Stimulated activated CD8-positive, alpha-beta memory T cell treated with anti-CD3 and anti-CD28 coated beads, Interleukin-4, amount 100 ng/mL, for 1 hour (primary cell): ENCODE results near the gene PARD6B.
"Not testable (repeated sequence)": the region's sequence is repeated elsewhere in the genome, so short reads cannot be mapped to it uniquely, and the experiment has no call there.

Experiments used
- DNase-seq, 2 donors: peaks; one replicate each; pipeline ENCODE4 v3.0.0-alpha.2; 2020; ENCODE audit warnings: low read depth in 2 of 2, low spot score in 1 of 2

The PARD6B gene, protein sequence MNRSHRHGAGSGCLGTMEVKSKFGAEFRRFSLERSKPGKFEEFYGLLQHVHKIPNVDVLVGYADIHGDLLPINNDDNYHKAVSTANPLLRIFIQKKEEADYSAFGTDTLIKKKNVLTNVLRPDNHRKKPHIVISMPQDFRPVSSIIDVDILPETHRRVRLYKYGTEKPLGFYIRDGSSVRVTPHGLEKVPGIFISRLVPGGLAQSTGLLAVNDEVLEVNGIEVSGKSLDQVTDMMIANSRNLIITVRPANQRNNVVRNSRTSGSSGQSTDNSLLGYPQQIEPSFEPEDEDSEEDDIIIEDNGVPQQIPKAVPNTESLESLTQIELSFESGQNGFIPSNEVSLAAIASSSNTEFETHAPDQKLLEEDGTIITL

DNA sequence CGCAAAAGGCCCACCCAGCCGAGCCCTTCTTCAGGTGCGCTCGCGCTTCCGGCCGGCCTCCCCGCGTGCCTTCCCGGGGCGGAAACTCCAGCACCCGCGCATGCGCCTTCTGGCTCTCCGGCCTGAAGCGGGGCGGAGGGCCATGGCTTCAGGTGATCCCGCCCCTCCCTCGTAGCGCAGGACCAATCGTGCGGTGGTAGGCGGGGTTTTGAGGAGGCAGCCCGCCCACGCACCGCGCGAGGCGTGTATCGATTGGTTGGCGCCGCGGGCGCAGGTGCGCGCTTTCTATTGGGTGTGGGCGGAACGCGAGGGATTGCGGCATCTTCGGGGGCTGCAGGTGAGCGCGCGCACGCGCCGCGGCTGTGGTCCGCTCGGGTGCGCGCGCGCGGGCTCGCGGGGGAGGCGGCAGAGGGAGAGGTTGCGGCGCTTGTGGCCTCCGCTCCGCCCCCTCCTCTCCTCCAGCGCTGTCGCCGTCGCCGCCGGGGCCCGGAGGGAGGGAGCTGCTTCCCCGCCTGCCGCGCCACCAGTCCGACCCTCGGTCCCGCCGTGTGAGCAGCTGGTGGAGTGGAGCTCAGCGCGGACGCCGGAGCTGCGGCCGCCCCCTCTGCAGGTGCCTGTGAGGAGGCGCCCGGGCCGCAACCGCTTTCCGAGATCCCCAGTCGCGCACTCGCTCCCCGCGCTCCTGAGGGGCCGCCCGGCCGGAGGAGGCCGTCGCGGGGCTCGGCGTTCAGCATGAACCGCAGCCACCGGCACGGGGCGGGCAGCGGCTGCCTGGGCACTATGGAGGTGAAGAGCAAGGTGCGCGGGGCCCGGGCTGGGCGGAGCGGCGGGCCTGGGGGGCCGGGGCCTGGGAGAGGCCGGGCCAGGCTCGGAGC lies at the start of gene PARD6B:
Gene PARD6B, plus strand, starts transcription at position 526 of the 875 bp plus-strand sequence. Its CDS starts 207 bp downstream, at position 733.
- peak; percentile 97 to 99 for DNase-seq

- DNase-seq = no peak
Measured at GRCh38 chr20:50682065-50682464, 49.3 kb upstream of the PARD6B start.

- no peak for DNase-seq
Measured at GRCh38 chr20:50682947-50683530, 48.3 kb upstream of the PARD6B start.

- DNase-seq = no peak
Measured at GRCh38 chr20:50683570-50683969, 47.8 kb upstream of the PARD6B start.

GRCh38 chr20:50686821-50687220 lies 44.6 kb upstream of the PARD6B start:
- no peak for DNase-seq

DNA sequence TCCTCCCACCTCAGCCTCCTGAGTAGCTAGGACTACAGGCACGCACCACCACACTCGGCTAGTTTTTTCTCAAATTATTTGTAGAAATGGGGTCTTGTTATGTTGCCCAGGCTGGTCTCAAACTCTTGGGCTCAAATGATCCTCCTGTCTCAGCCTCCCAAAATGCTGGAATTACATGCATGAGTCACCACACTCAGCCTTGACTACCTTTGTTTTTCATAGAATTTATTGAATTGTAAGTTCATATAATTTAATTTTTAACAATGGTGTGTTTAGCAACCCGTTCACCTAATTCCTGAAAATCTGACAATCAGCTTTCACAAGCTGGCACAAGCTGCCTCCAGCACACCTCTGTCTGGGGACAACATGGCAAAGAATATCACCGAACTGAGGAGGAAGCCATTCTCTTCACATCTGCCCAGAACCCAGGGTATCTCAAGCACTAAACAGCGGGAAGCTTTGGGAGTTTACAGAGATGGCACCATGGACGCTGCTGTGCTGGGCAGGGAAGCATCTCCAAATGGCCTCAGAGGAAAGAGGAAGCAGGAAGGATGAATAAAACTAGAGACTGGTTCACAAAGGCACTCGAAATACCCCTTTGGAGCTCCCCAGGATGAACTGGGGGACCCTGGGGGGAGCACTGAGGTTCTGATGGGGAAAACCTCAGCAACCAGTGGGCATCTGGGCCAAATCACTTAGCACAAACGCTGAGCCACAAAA lies 43.0 kb upstream of the PARD6B start:
- no peak for DNase-seq

DNA sequence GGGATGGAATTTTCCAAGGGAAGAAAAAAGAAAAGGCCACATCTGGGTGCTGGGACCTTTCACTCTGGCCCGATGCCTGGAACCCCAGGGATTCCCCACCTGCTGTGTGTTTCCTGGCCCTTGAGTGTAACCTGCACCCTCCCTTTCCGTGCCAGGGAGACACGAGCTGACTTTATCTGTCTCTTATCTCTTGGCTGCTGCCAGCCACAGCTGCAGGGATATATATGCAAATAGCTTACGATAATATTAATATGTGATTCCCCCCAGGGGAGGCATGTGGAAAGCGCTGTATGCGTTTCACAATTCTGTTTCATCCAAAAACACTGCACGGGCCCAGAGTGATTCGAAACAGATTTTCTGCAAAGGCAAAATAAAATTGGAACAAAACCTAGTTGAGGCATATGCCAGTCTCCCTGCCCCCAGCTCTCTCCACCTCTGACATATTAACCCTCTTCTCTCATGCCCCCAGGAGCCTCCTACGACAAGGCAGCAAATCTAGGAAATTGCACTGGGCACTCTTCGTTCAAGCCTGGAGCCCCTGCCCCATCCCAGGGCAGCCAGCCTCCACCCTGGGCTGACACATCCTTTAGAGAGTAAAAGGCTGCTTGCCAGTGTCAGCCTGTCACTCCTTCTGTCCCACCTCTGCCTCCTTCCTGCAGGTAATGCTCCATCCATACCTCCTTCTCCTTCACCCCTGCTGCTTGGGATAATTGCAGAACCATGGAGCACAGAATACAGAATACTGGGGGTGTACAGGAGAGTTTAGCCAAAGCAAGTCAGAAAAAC lies 41.3 kb upstream of the PARD6B start:
- DNase-seq = no peak

DNA sequence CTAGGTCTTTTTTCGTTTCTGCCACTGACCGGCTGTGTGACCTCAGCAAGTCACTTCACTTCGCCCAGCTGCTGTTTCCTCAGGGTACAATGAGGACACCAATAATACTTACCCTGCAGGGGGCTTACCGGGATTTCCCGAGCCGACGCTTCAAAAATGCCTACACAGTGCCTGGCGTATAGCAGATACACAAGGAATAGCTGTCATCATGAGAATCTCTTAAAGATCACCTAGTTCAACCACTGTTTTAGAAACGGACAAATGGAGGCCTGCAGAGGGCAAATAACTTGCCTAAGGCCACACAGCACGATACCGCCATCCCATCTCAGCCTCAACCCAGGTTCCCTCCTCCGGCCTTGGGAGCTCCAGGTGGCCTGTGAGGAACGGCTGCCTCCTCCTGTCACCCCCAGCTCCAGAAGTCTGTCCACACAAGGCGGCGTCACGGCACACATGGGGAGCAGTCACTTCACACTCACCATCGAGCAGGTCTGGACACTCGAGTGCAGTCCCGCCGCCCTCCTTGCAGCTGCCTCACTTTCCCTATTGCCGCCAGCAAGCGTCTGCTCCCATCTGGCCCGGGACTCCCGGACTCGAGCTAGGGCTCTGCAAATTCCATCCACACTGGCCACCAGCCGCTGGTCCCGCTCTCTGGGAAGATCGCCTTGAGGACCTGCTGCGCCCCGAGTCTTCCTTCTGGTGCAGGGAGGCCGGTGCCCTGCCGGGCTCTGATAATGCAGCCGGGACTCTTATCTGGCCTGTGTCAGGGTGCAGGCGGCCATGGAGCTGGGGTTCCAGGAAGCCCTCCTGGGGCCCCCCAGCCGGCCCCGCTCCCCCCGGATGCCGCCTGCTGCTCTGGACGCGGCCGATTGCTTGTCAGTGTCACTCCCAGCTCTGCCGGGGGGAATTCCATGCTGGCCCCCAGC lies 40.5 kb upstream of the PARD6B start, which contains the start of gene RIPOR3:
Gene RIPOR3, minus strand, starts transcription at position 893 of the 923 bp plus-strand sequence. Its CDS starts 414 bp downstream, at position 479.
- DNase-seq = no peak

- DNase-seq = no peak
Measured at GRCh38 chr20:50691573-50692551, 39.5 kb upstream of the PARD6B start.

DNA sequence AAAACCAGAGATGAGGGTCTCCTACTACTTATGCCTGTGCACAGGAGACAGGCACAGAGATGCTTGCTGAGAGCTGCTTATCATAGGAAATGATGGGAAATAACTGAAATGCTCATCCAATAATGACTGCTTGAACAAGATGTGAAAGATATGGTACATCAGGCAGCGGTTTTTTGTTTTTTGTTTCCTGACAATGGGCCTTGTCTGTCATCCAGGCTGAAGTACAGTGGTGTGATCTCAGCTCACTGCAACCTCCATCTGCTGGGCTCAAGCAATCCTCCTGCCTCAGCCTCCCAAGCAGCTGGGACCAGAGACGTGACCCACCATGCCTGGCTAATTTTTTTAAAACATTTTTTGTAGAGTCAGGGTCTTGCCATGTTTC lies 38.8 kb upstream of the PARD6B start:
- DNase-seq = no peak

GRCh38 chr20:50693001-50693400 lies 38.4 kb upstream of the PARD6B start:
- no peak for DNase-seq

GRCh38 chr20:50694379-50695134 lies 36.8 kb upstream of the PARD6B start:
- no peak for DNase-seq

- no peak for DNase-seq
Measured at GRCh38 chr20:50695135-50695872, 36.1 kb upstream of the PARD6B start.

DNA sequence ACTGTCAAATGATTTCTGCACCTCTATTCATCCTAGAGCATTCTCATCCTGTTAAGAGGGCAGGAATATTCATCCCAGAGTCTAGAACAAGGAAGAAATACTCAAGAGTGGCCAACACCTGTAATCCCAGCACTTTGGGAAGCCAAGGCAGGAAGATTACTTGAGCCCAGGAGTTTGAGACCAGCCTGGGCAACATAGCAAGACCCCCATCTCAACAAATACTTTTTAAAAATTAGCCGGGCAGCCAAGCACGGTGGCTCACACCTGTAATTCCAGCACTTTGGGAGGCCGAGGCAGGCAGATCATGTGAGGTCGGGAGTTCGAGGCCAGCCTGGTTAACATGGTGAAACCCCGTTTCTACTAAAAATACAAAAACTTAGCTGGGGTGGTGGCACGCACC lies 33.1 kb upstream of the PARD6B start:
- not testable (repeated sequence) for DNase-seq

GRCh38 chr20:50699688-50700087 lies 31.7 kb upstream of the PARD6B start:
- no peak for DNase-seq
